PC-3 (cell line): ENCODE data around the gene HHIP.

ENCODE experiments used
- EZH2 ChIP-seq: fragments of 300-600 bp; sonication (generic); IDR thresholded peaks from one replicate; pipeline ENCODE4 v1.6.1; 2017; ENCODE audit warnings: antibody characterized with exemption, mild to moderate bottlenecking, low read length; ENCODE audit not compliant: unreplicated experiment
- TF ChIP-seq, protein P1 (sequence below): fragments of 300-600 bp; sonication (generic); conservative IDR thresholded peaks from 2 replicates; pipeline ENCODE4 v1.5.1; 2017; ENCODE audit warnings: antibody characterized with exemption, low read depth, mild to moderate bottlenecking, low read length

DNA sequence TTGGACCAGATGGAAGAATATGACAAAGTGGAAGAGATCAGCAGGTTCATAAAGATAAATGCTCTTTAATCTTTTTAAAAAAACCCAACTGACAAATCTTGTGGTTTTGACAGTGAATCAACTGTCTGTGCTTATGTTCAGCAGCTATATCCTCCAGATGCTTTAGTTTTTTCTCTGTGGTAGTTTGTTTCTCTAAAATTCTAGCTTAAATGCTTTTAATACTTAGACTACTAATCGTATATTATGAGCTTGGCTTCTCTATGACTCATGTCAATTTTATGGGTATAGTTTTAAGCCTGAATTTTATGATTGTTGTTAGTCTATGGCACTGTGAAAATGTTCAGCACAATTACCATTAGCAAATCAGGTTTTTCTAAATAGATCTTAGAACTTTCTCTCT is 12.9 kb downstream of the HHIP start:
- TF ChIP-seq, protein P1, sequence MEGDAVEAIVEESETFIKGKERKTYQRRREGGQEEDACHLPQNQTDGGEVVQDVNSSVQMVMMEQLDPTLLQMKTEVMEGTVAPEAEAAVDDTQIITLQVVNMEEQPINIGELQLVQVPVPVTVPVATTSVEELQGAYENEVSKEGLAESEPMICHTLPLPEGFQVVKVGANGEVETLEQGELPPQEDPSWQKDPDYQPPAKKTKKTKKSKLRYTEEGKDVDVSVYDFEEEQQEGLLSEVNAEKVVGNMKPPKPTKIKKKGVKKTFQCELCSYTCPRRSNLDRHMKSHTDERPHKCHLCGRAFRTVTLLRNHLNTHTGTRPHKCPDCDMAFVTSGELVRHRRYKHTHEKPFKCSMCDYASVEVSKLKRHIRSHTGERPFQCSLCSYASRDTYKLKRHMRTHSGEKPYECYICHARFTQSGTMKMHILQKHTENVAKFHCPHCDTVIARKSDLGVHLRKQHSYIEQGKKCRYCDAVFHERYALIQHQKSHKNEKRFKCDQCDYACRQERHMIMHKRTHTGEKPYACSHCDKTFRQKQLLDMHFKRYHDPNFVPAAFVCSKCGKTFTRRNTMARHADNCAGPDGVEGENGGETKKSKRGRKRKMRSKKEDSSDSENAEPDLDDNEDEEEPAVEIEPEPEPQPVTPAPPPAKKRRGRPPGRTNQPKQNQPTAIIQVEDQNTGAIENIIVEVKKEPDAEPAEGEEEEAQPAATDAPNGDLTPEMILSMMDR, result no peak
- no peak for TF ChIP-seq EZH2
